Gastroesophageal sphincter (tissue), 3 donors: Measurements from ENCODE around the gene COL8A1.

Source experiments
- CTCF ChIP-seq, 4 experiments: fragments of 200-600 bp in 2 of 4; fragments of 450-650 bp in 2 of 4; sonication (generic) in 1 of 4; IDR thresholded peaks; one replicate each; pipeline ENCODE4 v1.5.1; 2017 to 2019; ENCODE audit warnings: antibody characterized with exemption in 4 of 4, mild to moderate bottlenecking in 2 of 4, moderate library complexity in 2 of 4
- POLR2A ChIP-seq, 2 donors: fragments of 450-650 bp; IDR thresholded peaks; one replicate each; pipeline ENCODE4 v1.6.1; 2017; ENCODE audit warnings: antibody characterized with exemption in 2 of 2, mild to moderate bottlenecking in 2 of 2, moderate library complexity in 1 of 2

- no peak for TF ChIP-seq CTCF (IDR thresholded peaks at IDR 0.05)
- TF ChIP-seq POLR2A (IDR thresholded peaks at IDR 0.05): no peak
Observed at GRCh38 chr3:99620077-99620767, 18.2 kb upstream of the COL8A1 start.
